HepG2 (cell line): ENCODE results near the gene MAFB. TPM values are rescaled to one million over a fixed set of nuclear protein-coding genes. Genes with fewer than 3 reads are reported as not detected.

Experiments
- CREB1 ChIP-seq, 2 experiments: fragments of 450-650 bp in 1 of 2; IDR thresholded peaks; 2 replicates each; pipeline ENCODE4 v1.6.1; 2016 to 2017; ENCODE audit warnings: control low read depth in 1 of 2, mild to moderate bottlenecking in 1 of 2, missing compliant biosample characterization in 1 of 2, missing genetic modification characterization in 1 of 2
- NFIB ChIP-seq: sonication (generic); formaldehyde crosslinking; IDR thresholded peaks from 2 replicates; pipeline ENCODE4 v1.9.0; 2021; ENCODE audit warnings: missing genetic modification reagents, mild to moderate bottlenecking, borderline replicate concordance
- SETDB1 ChIP-seq: sonication (generic); formaldehyde crosslinking; IDR thresholded peaks from 2 replicates; pipeline ENCODE4 v1.5.1; 2020; ENCODE audit warnings: missing genetic modification reagents, mild to moderate bottlenecking, borderline replicate concordance
- TEAD3 ChIP-seq: optimal IDR thresholded peaks from 2 replicates; pipeline ENCODE3; 2016; ENCODE audit warnings: borderline replicate concordance
- ZEB1 ChIP-seq: IDR thresholded peaks from 2 replicates; pipeline ENCODE4 v1.6.1; 2012; ENCODE audit warnings: mild to moderate bottlenecking, low read depth, inconsistent platforms; ENCODE audit not compliant: insufficient replicate concordance
- ZNF205 ChIP-seq: IDR thresholded peaks from 2 replicates; pipeline ENCODE4 v1.6.1; 2018; ENCODE audit warnings: missing biosample characterization, missing genetic modification reagents
- ZNF276 ChIP-seq: sonication (generic); formaldehyde crosslinking; IDR thresholded peaks from 2 replicates; pipeline ENCODE4 v1.4.0; 2020; ENCODE audit warnings: mild to moderate bottlenecking, low read depth, missing genetic modification reagents
- ZNF33A ChIP-seq: sonication (generic); formaldehyde crosslinking; IDR thresholded peaks from 2 replicates; pipeline ENCODE4 v1.5.1; 2020; ENCODE audit warnings: missing genetic modification reagents, mild to moderate bottlenecking, moderate library complexity, borderline replicate concordance
- ZNF607 ChIP-seq: sonication (generic); formaldehyde crosslinking; IDR thresholded peaks from 2 replicates; pipeline ENCODE4 v1.5.1; 2020; ENCODE audit warnings: missing genetic modification reagents, mild to moderate bottlenecking, borderline replicate concordance
- ZNF782 ChIP-seq: sonication (generic); formaldehyde crosslinking; IDR thresholded peaks from 2 replicates; pipeline ENCODE4 v1.4.0; 2020; ENCODE audit warnings: missing genetic modification reagents, mild to moderate bottlenecking, borderline replicate concordance
- polyA plus RNA-seq, 8 experiments: library from polyadenylated mRNA; depleted of rRNA in 3 of 8; stranded (reverse) in 7 of 8; unstranded in 1 of 8; fragments of >200 nt; fragmentation: Illumina TruSeq in 4 of 8; extraction: Trizol in 4 of 8; gene quantifications; 2 replicates each; pipeline versions ENCODE4 v1.2.1 to v1.2.3, GENCODE V29; 2011 to 2016; ENCODE audit warnings: low read depth in 4 of 8, missing spikeins in 1 of 8, mixed read lengths in 1 of 8; ENCODE audit not compliant: insufficient read depth in 1 of 8
- total RNA-seq, 5 experiments: library from RNA; depleted of rRNA; stranded (reverse); fragments of >200 nt; fragmentation: Illumina TruSeq; extraction: Trizol; gene quantifications; 2 replicates each; pipeline ENCODE4 v1.2.3, GENCODE V29; 2016; ENCODE audit warnings: low read depth in 1 of 5
- TF ChIP-seq, protein P1 (sequence below): sonication (generic); formaldehyde crosslinking; IDR thresholded peaks from 2 replicates; pipeline ENCODE4 v1.5.1; 2020; ENCODE audit warnings: missing genetic modification reagents, mild to moderate bottlenecking, borderline replicate concordance
- TF ChIP-seq, protein P2 (sequence below): sonication (generic); formaldehyde crosslinking; IDR thresholded peaks from 2 replicates; pipeline ENCODE4 v1.4.0; 2020; ENCODE audit warnings: missing genetic modification reagents, borderline replicate concordance
- TF ChIP-seq, protein P3 (sequence below): sonication (generic); formaldehyde crosslinking; IDR thresholded peaks from 2 replicates; pipeline ENCODE4 v1.5.0; 2020; ENCODE audit warnings: missing genetic modification reagents
- TF ChIP-seq, protein P4 (sequence below): sonication (generic); formaldehyde crosslinking; IDR thresholded peaks from 2 replicates; pipeline ENCODE4 v1.8.0; 2022; ENCODE audit warnings: missing genetic modification reagents, mild to moderate bottlenecking, moderate library complexity, borderline replicate concordance
- TF ChIP-seq, protein P5 (sequence below): sonication (generic); formaldehyde crosslinking; IDR thresholded peaks from 2 replicates; pipeline ENCODE4 v1.5.0; 2020; ENCODE audit warnings: missing genetic modification reagents

MAFB gene
- total and polyA plus RNA-seq, 2 of the 13 experiments (the other 11 are each of a cell fraction or from before 2014, with no cell fraction given), result 0.08 to 0.11 TPM

DNA sequence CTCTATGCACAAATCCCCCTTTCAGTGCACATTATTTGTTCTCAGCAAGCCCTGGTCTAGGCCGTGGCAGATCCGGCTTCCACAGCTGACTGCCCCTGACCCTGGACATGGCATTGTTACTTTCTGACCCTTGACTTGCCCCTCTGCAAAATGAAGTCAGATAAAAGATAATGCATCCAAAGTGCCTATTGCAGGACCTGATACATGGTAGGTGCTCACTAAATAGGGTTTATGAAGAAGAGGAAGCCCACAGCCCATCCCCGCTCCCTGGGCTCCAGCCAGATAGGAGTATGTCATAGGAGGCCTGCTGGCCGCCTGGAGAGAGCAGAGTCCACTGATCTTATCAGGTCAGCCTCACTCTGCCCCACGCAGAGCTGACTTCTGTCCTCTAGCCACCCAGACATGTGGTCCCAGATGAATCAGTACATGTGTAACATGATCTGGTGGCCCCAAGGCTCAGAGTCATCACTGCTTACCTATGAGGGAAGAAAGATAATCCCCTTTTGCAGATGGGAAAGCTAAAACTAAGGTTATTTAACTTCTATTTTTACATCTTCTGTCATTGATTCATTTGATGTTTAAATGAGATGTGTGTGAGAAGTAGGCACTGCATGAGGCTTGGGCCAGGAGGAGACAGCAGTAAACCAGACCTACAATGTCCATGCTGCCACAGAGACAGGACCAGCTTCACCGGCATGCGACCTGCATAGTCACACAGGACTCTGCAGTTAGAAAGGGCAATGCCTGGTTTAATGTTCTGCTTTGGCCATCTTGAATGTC lies 20.4 kb downstream of the MAFB start (continued):
- TF ChIP-seq, protein P1, sequence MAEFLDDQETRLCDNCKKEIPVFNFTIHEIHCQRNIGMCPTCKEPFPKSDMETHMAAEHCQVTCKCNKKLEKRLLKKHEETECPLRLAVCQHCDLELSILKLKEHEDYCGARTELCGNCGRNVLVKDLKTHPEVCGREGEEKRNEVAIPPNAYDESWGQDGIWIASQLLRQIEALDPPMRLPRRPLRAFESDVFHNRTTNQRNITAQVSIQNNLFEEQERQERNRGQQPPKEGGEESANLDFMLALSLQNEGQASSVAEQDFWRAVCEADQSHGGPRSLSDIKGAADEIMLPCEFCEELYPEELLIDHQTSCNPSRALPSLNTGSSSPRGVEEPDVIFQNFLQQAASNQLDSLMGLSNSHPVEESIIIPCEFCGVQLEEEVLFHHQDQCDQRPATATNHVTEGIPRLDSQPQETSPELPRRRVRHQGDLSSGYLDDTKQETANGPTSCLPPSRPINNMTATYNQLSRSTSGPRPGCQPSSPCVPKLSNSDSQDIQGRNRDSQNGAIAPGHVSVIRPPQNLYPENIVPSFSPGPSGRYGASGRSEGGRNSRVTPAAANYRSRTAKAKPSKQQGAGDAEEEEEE (CRISPR knock-in tag), result peak; percentile 61; the same call in 1 of the 2 replicates
- TF ChIP-seq, protein P2, sequence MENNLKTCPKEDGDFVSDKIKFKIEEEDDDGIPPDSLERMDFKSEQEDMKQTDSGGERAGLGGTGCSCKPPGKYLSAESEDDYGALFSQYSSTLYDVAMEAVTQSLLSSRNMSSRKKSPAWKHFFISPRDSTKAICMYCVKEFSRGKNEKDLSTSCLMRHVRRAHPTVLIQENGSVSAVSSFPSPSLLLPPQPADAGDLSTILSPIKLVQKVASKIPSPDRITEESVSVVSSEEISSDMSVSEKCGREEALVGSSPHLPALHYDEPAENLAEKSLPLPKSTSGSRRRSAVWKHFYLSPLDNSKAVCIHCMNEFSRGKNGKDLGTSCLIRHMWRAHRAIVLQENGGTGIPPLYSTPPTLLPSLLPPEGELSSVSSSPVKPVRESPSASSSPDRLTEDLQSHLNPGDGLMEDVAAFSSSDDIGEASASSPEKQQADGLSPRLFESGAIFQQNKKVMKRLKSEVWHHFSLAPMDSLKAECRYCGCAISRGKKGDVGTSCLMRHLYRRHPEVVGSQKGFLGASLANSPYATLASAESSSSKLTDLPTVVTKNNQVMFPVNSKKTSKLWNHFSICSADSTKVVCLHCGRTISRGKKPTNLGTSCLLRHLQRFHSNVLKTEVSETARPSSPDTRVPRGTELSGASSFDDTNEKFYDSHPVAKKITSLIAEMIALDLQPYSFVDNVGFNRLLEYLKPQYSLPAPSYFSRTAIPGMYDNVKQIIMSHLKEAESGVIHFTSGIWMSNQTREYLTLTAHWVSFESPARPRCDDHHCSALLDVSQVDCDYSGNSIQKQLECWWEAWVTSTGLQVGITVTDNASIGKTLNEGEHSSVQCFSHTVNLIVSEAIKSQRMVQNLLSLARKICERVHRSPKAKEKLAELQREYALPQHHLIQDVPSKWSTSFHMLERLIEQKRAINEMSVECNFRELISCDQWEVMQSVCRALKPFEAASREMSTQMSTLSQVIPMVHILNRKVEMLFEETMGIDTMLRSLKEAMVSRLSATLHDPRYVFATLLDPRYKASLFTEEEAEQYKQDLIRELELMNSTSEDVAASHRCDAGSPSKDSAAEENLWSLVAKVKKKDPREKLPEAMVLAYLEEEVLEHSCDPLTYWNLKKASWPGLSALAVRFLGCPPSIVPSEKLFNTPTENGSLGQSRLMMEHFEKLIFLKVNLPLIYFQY (CRISPR knock-in tag), result no peak; the same call in 1 of the 2 replicates
- no peak for TF ChIP-seq ZNF276 (CRISPR knock-in tag)
- no peak for TF ChIP-seq NFIB (CRISPR knock-in tag)
- TF ChIP-seq, protein P3, sequence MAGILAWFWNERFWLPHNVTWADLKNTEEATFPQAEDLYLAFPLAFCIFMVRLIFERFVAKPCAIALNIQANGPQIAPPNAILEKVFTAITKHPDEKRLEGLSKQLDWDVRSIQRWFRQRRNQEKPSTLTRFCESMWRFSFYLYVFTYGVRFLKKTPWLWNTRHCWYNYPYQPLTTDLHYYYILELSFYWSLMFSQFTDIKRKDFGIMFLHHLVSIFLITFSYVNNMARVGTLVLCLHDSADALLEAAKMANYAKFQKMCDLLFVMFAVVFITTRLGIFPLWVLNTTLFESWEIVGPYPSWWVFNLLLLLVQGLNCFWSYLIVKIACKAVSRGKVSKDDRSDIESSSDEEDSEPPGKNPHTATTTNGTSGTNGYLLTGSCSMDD (CRISPR knock-in tag), result no peak
- peak; percentile 20; the same call in 1 of the 2 replicates for TF ChIP-seq CREB1 (IDR thresholded peaks at IDR 0.05)
- peak; percentile 76 for TF ChIP-seq CREB1 (CRISPR knock-in tag; IDR thresholded peaks at IDR 0.05)
- TF ChIP-seq ZNF205 (CRISPR knock-in tag), result peak; percentile 76; the same call in 1 of the 2 replicates
- peak; percentile 70 for TF ChIP-seq TEAD3 (CRISPR knock-in tag)
- no peak; the same call in 1 of the 2 replicates for TF ChIP-seq ZNF33A (CRISPR knock-in tag)
- no peak for TF ChIP-seq ZEB1
- peak; percentile 52; the same call in 1 of the 2 replicates for TF ChIP-seq ZNF782 (CRISPR knock-in tag)
- TF ChIP-seq, protein P4, sequence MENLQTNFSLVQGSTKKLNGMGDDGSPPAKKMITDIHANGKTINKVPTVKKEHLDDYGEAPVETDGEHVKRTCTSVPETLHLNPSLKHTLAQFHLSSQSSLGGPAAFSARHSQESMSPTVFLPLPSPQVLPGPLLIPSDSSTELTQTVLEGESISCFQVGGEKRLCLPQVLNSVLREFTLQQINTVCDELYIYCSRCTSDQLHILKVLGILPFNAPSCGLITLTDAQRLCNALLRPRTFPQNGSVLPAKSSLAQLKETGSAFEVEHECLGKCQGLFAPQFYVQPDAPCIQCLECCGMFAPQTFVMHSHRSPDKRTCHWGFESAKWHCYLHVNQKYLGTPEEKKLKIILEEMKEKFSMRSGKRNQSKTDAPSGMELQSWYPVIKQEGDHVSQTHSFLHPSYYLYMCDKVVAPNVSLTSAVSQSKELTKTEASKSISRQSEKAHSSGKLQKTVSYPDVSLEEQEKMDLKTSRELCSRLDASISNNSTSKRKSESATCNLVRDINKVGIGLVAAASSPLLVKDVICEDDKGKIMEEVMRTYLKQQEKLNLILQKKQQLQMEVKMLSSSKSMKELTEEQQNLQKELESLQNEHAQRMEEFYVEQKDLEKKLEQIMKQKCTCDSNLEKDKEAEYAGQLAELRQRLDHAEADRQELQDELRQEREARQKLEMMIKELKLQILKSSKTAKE (CRISPR knock-in tag), result peak; percentile 82
- TF ChIP-seq SETDB1 (CRISPR knock-in tag), result no peak
- TF ChIP-seq, protein P5, sequence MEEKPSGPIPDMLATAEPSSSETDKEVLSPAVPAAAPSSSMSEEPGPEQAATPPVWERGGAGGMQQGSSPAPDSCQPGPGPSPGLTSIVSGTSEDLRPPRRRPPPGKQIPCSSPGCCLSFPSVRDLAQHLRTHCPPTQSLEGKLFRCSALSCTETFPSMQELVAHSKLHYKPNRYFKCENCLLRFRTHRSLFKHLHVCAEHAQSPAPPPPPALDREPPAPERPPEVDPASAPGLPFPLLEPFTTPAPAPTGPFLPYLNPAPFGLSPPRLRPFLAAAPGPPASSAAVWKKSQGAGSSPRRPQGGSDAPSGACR (CRISPR knock-in tag), result 0 out of 2 replicates have a peak, but pooled peaks have one; percentile 27
- no peak for TF ChIP-seq ZNF607 (CRISPR knock-in tag)
